Erythroblast (primary cell): ENCODE measurements around the gene MYRIP.

ENCODE experiments used
- GATA1 ChIP-seq: IDR thresholded peaks from 2 replicates; pipeline ENCODE4 v1.6.1; 2011; ENCODE audit warnings: low read depth, mild to moderate bottlenecking, control low read depth, low read length, moderate library complexity
- POLR2A ChIP-seq: IDR thresholded peaks from 2 replicates; pipeline ENCODE4 v1.6.1; 2011; ENCODE audit warnings: mild to moderate bottlenecking, low read length

GRCh38 chr3:39869890-39870289 is 60.5 kb downstream of the MYRIP start:
- no peak for TF ChIP-seq POLR2A
- TF ChIP-seq GATA1 = no peak
